22Rv1 (cell line): ENCODE data around the gene DNAH3.
"Not testable (repeated sequence)": the region's sequence is repeated elsewhere in the genome, so short reads cannot be mapped to it uniquely, and the experiment has no call there.

Experiments
- H3K27ac ChIP-seq: fragments of 450-650 bp; 2 replicates; pipeline ENCODE4 v1.5.1; 2017
- CTCF ChIP-seq: fragments of 450-650 bp; IDR thresholded peaks from 2 replicates; pipeline ENCODE4 v1.5.1; 2017; ENCODE audit warnings: mild to moderate bottlenecking
- ZFX ChIP-seq: fragments of 450-650 bp; IDR thresholded peaks from 2 replicates; pipeline ENCODE4 v1.6.1; 2017; ENCODE audit warnings: antibody characterized with exemption, borderline replicate concordance

DNAH3 gene

GRCh38 chr16:21076186-21076883 is 74.3 kb downstream of the DNAH3 start:
- no peak overlapping the region for H3K27ac ChIP-seq
- no peak for TF ChIP-seq CTCF
- TF ChIP-seq ZFX: no peak

GRCh38 chr16:21075252-21075651 is 75.4 kb downstream of the DNAH3 start:
- no peak overlapping the region for H3K27ac ChIP-seq
- TF ChIP-seq ZFX: no peak
- no peak for TF ChIP-seq CTCF

- no peak overlapping the region for H3K27ac ChIP-seq
- no peak for TF ChIP-seq ZFX
- no peak for TF ChIP-seq CTCF
Measured at GRCh38 chr16:21072976-21073375, 77.7 kb downstream of the DNAH3 start.

GRCh38 chr16:21071741-21072140 is 78.9 kb downstream of the DNAH3 start:
- no peak overlapping the region for H3K27ac ChIP-seq
- TF ChIP-seq ZFX (no peak), CTCF (no peak)

GRCh38 chr16:21070564-21070963 is 80.1 kb downstream of the DNAH3 start:
- no peak for TF ChIP-seq ZFX
- TF ChIP-seq CTCF: no peak
- H3K27ac ChIP-seq: no peak overlapping the region

GRCh38 chr16:21069986-21070385 is 80.7 kb downstream of the DNAH3 start:
- TF ChIP-seq ZFX (no peak), CTCF (no peak)
- no peak overlapping the region for H3K27ac ChIP-seq

- H3K27ac ChIP-seq: no peak overlapping the region
- no peak for TF ChIP-seq CTCF
- TF ChIP-seq ZFX: no peak
Measured at GRCh38 chr16:21064203-21064602, 86.4 kb downstream of the DNAH3 start.

GRCh38 chr16:21063314-21063713 is 87.3 kb downstream of the DNAH3 start:
- H3K27ac ChIP-seq: not testable (repeated sequence)
